T-helper 22 cell (primary cell): Measurements from ENCODE around the gene NEK11.
"Not testable (repeated sequence)": the region's sequence is repeated elsewhere in the genome, so short reads cannot be mapped to it uniquely, and the experiment has no call there.

Source experiments
- DNase-seq: peaks from one replicate; pipeline ENCODE4 v3.0.0-alpha.2; 2020; ENCODE audit warnings: low read depth

The NEK11 gene

GRCh38 chr3:131356006-131356595, 329.4 kb downstream of the NEK11 start:
- no peak for DNase-seq

- no peak for DNase-seq
These were observed 330.6 kb downstream of the NEK11 start for GRCh38 chr3:131357275-131357674.

GRCh38 chr3:131360191-131360755, 333.6 kb downstream of the NEK11 start:
- DNase-seq = no peak

- DNase-seq = not testable (repeated sequence)
These were observed 334.4 kb downstream of the NEK11 start for GRCh38 chr3:131361066-131361463.

- DNase-seq = peak; percentile 11
These were observed 335.1 kb downstream of the NEK11 start for GRCh38 chr3:131361464-131362421.

- DNase-seq = no peak
These were observed 336.6 kb downstream of the NEK11 start for GRCh38 chr3:131363275-131363674.

GRCh38 chr3:131370935-131371687, 344.4 kb downstream of the NEK11 start:
- DNase-seq = no peak

- DNase-seq = no peak
These were observed 345.0 kb downstream of the NEK11 start for GRCh38 chr3:131371688-131372066.

- DNase-seq = no peak
These were observed 348.1 kb downstream of the NEK11 start for GRCh38 chr3:131374741-131375140.

- DNase-seq = not testable (repeated sequence)
These were observed 354.3 kb downstream of the NEK11 start for GRCh38 chr3:131380821-131381444.

- peak; percentile 91 for DNase-seq
These were observed 355.0 kb downstream of the NEK11 start, which contains the start of gene NUDT16 for GRCh38 chr3:131381445-131382291. Gene NUDT16 (plus strand): TSS chr3:131381774. CDS start chr3:131381805, 31 bp downstream.

GRCh38 chr3:131386429-131387165, 359.9 kb downstream of the NEK11 start:
- no peak for DNase-seq

GRCh38 chr3:131387796-131388489, 361.3 kb downstream of the NEK11 start:
- DNase-seq = no peak

- no peak for DNase-seq
These were observed 361.8 kb downstream of the NEK11 start for GRCh38 chr3:131388490-131388799.

GRCh38 chr3:131390331-131390730, 363.7 kb downstream of the NEK11 start:
- DNase-seq = no peak

GRCh38 chr3:131393051-131393450, 366.4 kb downstream of the NEK11 start:
- no peak for DNase-seq

- DNase-seq = no peak
These were observed 367.2 kb downstream of the NEK11 start for GRCh38 chr3:131393868-131394267.

- DNase-seq = no peak
These were observed 367.7 kb downstream of the NEK11 start for GRCh38 chr3:131394400-131394799.

- DNase-seq = no peak
These were observed 369.5 kb downstream of the NEK11 start for GRCh38 chr3:131396170-131396569.

- no peak for DNase-seq
These were observed 371.2 kb downstream of the NEK11 start for GRCh38 chr3:131397889-131398288.
